SK-N-SH (cell line): Measurements from ENCODE around the gene PRSS58. TPM values are rescaled to one million over a fixed set of nuclear protein-coding genes. Genes with fewer than 3 reads are reported as not detected.
A peak's percentile ranks its signal among the peaks of the same experiment; 100 is the strongest.

Source experiments
- CTCF ChIA-PET: fragments of 300-600, 350-600 bp; formaldehyde crosslinking; extraction: SDS; loops from one replicate; lab custom pipeline; 2021; lab: Yijun Ruan, JAX
- POLR2A ChIA-PET: fragments of 350-600 bp; sonication (Branson Sonifier 250); formaldehyde crosslinking; extraction: SDS; loops from one replicate; lab custom pipeline; 2020; ENCODE audit warnings: antibody characterized with exemption, inconsistent platforms; lab: Yijun Ruan, JAX
- DNase-seq: peaks from one replicate; pipeline ENCODE4 v3.0.0; 2012
- H2AFZ ChIP-seq: fragments of 200-600 bp; sonication (generic); 2 replicates; pipeline ENCODE4 v1.8.1; 2016; ENCODE audit warnings: antibody characterized with exemption, mild to moderate bottlenecking, low read depth
- H3F3A ChIP-seq: fragments of 200-600 bp; sonication (generic); replicated peaks from 2 replicates; pipeline ENCODE3; 2016; ENCODE audit warnings: antibody characterized with exemption, mild to moderate bottlenecking; ENCODE audit not compliant: insufficient read depth
- H3K27ac ChIP-seq, 2 experiments: fragments of 200-500 bp in 1 of 2; fragments of 200-600 bp in 1 of 2; sonication (Bioruptor generic) in 1 of 2; sonication (generic), shearing (Covaris generic) in 1 of 2; 2 replicates each; pipeline versions ENCODE4 v1.5.1 to v1.6.1; 2014 to 2016; ENCODE audit warnings: low read depth in 2 of 2, inconsistent platforms in 1 of 2, low read length in 1 of 2, mild to moderate bottlenecking in 1 of 2, mixed read lengths in 1 of 2
- H3K27me3 ChIP-seq: fragments of 200-600 bp; sonication (generic), shearing (Covaris generic); 2 replicates; pipeline ENCODE4 v1.6.1; 2016; ENCODE audit warnings: mixed run types; ENCODE audit not compliant: insufficient read depth
- H3K36me3 ChIP-seq, 2 experiments: fragments of 200-500 bp in 1 of 2; fragments of 200-600 bp in 1 of 2; sonication (Bioruptor generic) in 1 of 2; sonication (generic) in 1 of 2; replicated peaks in 1 of 2; 2 replicates each; pipeline versions ENCODE3 to v1.5.1; 2014 to 2016; ENCODE audit warnings: low read length in 1 of 2, mild to moderate bottlenecking in 1 of 2; ENCODE audit not compliant: insufficient read depth in 2 of 2, control insufficient read depth in 1 of 2
- H3K4me1 ChIP-seq, 2 experiments: fragments of 200-500 bp in 1 of 2; fragments of 200-600 bp in 1 of 2; sonication (Bioruptor generic) in 1 of 2; sonication (generic), shearing (Covaris generic) in 1 of 2; 2 replicates each; pipeline versions ENCODE4 v1.5.1 to v1.6.1; 2014 to 2016; ENCODE audit warnings: low read depth in 1 of 2, low read length in 1 of 2, mixed run types in 1 of 2; ENCODE audit not compliant: insufficient read depth in 2 of 2, control insufficient read depth in 1 of 2
- H3K4me2 ChIP-seq: fragments of 200-600 bp; sonication (generic), shearing (Covaris generic); 2 replicates; pipeline ENCODE4 v1.6.1; 2017; ENCODE audit warnings: mixed run types
- H3K4me3 ChIP-seq, 2 experiments: fragments of 200-500 bp in 1 of 2; fragments of 200-600 bp in 1 of 2; sonication (Bioruptor generic) in 1 of 2; sonication (generic), shearing (Covaris generic) in 1 of 2; 2 replicates each; pipeline versions ENCODE4 v1.5.1 to v1.8.1; 2014 to 2016; ENCODE audit warnings: low read depth in 2 of 2, inconsistent platforms in 1 of 2, low read length in 1 of 2, mild to moderate bottlenecking in 1 of 2, mixed read lengths in 1 of 2, moderate library complexity in 1 of 2
- H3K79me2 ChIP-seq: fragments of 200-600 bp; sonication (generic); 2 replicates; pipeline ENCODE4 v1.8.1; 2017; ENCODE audit warnings: mild to moderate bottlenecking; ENCODE audit not compliant: insufficient read depth
- H3K9ac ChIP-seq: fragments of 200-600 bp; sonication (generic); 2 replicates; pipeline ENCODE4 v1.6.1; 2017; ENCODE audit warnings: mixed run types
- H3K9me2 ChIP-seq: fragments of 200-600 bp; sonication (generic); 2 replicates; pipeline ENCODE4 v1.6.1; 2017; ENCODE audit warnings: mixed run types
- H3K9me3 ChIP-seq: fragments of 200-600 bp; sonication (generic); 2 replicates; pipeline ENCODE4 v1.6.1; 2017; ENCODE audit warnings: mixed run types, mild to moderate bottlenecking, moderate library complexity
- H4K20me1 ChIP-seq: fragments of 200-600 bp; sonication (generic); 2 replicates; pipeline ENCODE4 v1.6.1; 2017; ENCODE audit warnings: mild to moderate bottlenecking, mixed run types; ENCODE audit not compliant: insufficient read depth
- ELF1 ChIP-seq: IDR thresholded peaks from 2 replicates; pipeline ENCODE4 v1.4.0; 2012
- EP300 ChIP-seq, 2 experiments: IDR thresholded peaks; 2 replicates each; pipeline versions ENCODE4 v1.4.0 to v1.6.1; 2012; ENCODE audit warnings: borderline replicate concordance in 1 of 2, low read depth in 1 of 2, low read length in 1 of 2
- FOSL2 ChIP-seq: IDR thresholded peaks from 2 replicates; pipeline ENCODE4 v1.4.0; 2012; ENCODE audit warnings: low read depth, mild to moderate bottlenecking, moderate library complexity, borderline replicate concordance
- FOXM1 ChIP-seq: IDR thresholded peaks from 2 replicates; pipeline ENCODE4 v1.4.0; 2012; ENCODE audit warnings: low read depth, mild to moderate bottlenecking
- JUND ChIP-seq: IDR thresholded peaks from 2 replicates; pipeline ENCODE4 v1.4.0; 2012
- MEF2A ChIP-seq: IDR thresholded peaks from 2 replicates; pipeline ENCODE4 v1.4.0; 2012; ENCODE audit warnings: low read depth, borderline replicate concordance
- MXI1 ChIP-seq: IDR thresholded peaks from 2 replicates; pipeline ENCODE4 v1.6.1; 2012; ENCODE audit warnings: mild to moderate bottlenecking, low read depth, low read length, improper control_type of control experiment
- PBX3 ChIP-seq: IDR thresholded peaks from 2 replicates; pipeline ENCODE4; 2012
- POLR2AphosphoS5 ChIP-seq: IDR thresholded peaks from 2 replicates; pipeline ENCODE4 v1.6.1; 2012; ENCODE audit warnings: low read depth, low read length
- REST ChIP-seq: IDR thresholded peaks from 2 replicates; pipeline ENCODE4 v1.6.1; 2012; ENCODE audit warnings: mild to moderate bottlenecking, low read depth, low read length, moderate library complexity
- SMC3 ChIP-seq: IDR thresholded peaks from 2 replicates; pipeline ENCODE4 v1.6.1; 2012; ENCODE audit warnings: low read depth, low read length, improper control_type of control experiment
- TAF1 ChIP-seq: IDR thresholded peaks from 2 replicates; pipeline ENCODE4 v1.6.1; 2012; ENCODE audit warnings: low read depth, mild to moderate bottlenecking, low read length, moderate library complexity, borderline replicate concordance
- TCF12 ChIP-seq: IDR thresholded peaks from 2 replicates; pipeline ENCODE4 v1.4.0; 2012
- USF2 ChIP-seq: fragments of 150-350 bp; IDR thresholded peaks from 2 replicates; pipeline ENCODE4 v1.6.1; 2017; ENCODE audit warnings: antibody characterized with exemption, low read length, low read depth, borderline replicate concordance
- YY1 ChIP-seq: IDR thresholded peaks from 2 replicates; pipeline ENCODE4 v1.4.0; 2012; ENCODE audit warnings: low read depth, mild to moderate bottlenecking
- WGBS: methylation state at CpG from one replicate; pipeline ENCODE4 v1.1.6; 2017; ENCODE audit warnings: low lambda C conversion rate; 5-methylcytosine and 5-hydroxymethylcytosine counted together
- polyA plus RNA-seq, 3 experiments: library from polyadenylated mRNA; depleted of rRNA; stranded (reverse); fragments of >200 nt; gene quantifications; 2 replicates each; pipeline ENCODE4 v1.2.3, GENCODE V29; 2012
- TF ChIP-seq, protein P1 (sequence below): fragments of 200-600 bp; sonication (generic); IDR thresholded peaks from 2 replicates; pipeline ENCODE4 v1.6.1; 2017; ENCODE audit warnings: antibody characterized with exemption, mild to moderate bottlenecking, moderate library complexity
- TF ChIP-seq, protein P2 (sequence below): IDR thresholded peaks from 2 replicates; pipeline ENCODE4 v1.4.0; 2012; ENCODE audit warnings: low read depth, borderline replicate concordance

PRSS58 gene
- polyA plus RNA-seq, 1 of the 3 experiments (the other 2 are of a cell fraction), result not detected

DNA sequence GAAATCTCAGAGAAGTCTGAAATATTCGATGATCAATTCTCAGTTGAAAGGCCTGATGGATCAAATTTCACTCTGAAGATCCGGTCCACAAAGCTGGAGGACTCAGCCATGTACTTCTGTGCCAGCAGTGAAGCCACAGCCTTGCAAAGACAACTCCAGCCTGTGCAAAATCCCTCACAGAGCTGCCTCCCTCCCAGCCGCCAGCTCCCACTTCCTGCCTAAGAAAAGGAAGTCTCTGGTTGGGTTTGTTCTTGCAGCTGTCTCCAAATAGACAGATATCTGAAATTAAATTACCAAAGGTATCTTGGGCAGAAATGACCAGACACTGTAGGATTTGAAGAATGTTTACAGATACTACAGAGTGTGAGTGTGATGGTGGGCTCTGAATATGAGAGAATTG lies 43.4 kb upstream of the PRSS58 start (continued):
- TF ChIP-seq EP300 (IDR thresholded peaks at IDR 0.05; ENCODE audit: borderline replicate concordance in 1 of 2, low read depth in 1 of 2, low read length in 1 of 2), result no peak
- TF ChIP-seq PBX3, result no peak

- H2AFZ ChIP-seq, result no peak overlapping the region
- no peaks in the 10 kb centered on the region for H3K9me2 ChIP-seq
- CTCF ChIA-PET, result interaction anchor here (0.8 to 3.8 kb wide), 7 partner anchors 9 to 324 kb away, joined by 3 to 13 read pairs (median 4); no protein-coding TSS in a partner anchor
- 7% methylated on average over 3 of the region's 3 CpGs for WGBS
- no peaks in the 10 kb centered on the region for H3K4me1 ChIP-seq
- no peaks in the 10 kb centered on the region for H3K9me3 ChIP-seq
- no peak overlapping the region for H3K4me3 ChIP-seq
- POLR2A ChIA-PET, result no interaction called here
- H3K36me3 ChIP-seq, result no peaks in the 10 kb centered on the region
- H3K79me2 ChIP-seq, result no peaks in the 10 kb centered on the region
- H3K9ac ChIP-seq, result no peak overlapping the region
- no peak overlapping the region for H3K4me2 ChIP-seq
- TF ChIP-seq, protein P1, sequence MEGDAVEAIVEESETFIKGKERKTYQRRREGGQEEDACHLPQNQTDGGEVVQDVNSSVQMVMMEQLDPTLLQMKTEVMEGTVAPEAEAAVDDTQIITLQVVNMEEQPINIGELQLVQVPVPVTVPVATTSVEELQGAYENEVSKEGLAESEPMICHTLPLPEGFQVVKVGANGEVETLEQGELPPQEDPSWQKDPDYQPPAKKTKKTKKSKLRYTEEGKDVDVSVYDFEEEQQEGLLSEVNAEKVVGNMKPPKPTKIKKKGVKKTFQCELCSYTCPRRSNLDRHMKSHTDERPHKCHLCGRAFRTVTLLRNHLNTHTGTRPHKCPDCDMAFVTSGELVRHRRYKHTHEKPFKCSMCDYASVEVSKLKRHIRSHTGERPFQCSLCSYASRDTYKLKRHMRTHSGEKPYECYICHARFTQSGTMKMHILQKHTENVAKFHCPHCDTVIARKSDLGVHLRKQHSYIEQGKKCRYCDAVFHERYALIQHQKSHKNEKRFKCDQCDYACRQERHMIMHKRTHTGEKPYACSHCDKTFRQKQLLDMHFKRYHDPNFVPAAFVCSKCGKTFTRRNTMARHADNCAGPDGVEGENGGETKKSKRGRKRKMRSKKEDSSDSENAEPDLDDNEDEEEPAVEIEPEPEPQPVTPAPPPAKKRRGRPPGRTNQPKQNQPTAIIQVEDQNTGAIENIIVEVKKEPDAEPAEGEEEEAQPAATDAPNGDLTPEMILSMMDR, result peak; percentile 48; the same call in 1 of the 2 replicates
- no peak for TF ChIP-seq FOSL2
- H4K20me1 ChIP-seq, result no peaks in the 10 kb centered on the region
- H3K27ac ChIP-seq, result no peak overlapping the region
- H3F3A ChIP-seq, result no peaks in the 10 kb centered on the region
- H3K27me3 ChIP-seq, result peaks cover 33% of the 10 kb centered on the region
- DNase-seq, result peak; percentile 23
These were observed 42.8 kb upstream of the PRSS58 start for GRCh38 chr7:142300689-142301088.

GRCh38 chr7:142299237-142299781 lies 41.5 kb upstream of the PRSS58 start:
- ChIA-PET CTCF (interaction anchor here (0.7 to 1.5 kb wide), 2 partner anchors 9 to 13 kb away, joined by 3 to 4 read pairs; no protein-coding TSS in a partner anchor), POLR2A (no interaction called here)
- Histone ChIP-seq H3K4me3 (no peak overlapping the region), H3K9me2 (no peaks in the 10 kb centered on the region), H3K4me1 (no peaks in the 10 kb centered on the region), H3K27me3 (peaks cover 34% of the 10 kb centered on the region), H3K36me3 (no peaks in the 10 kb centered on the region), H3K9me3 (no peaks in the 10 kb centered on the region), H3F3A (no peaks in the 10 kb centered on the region), H3K4me2 (no peak overlapping the region), H3K9ac (no peak overlapping the region), H2AFZ (no peak overlapping the region), H4K20me1 (no peaks in the 10 kb centered on the region), H3K79me2 (no peaks in the 10 kb centered on the region), H3K27ac (no peak overlapping the region)
- no peak for DNase-seq
- WGBS, result 3% methylated on average over 6 of the region's 10 CpGs
- TF ChIP-seq POLR2AphosphoS5 (no peak), MXI1 (no peak), SMC3 (no peak), MEF2A (no peak), TAF1 (no peak), USF2 (no peak), FOXM1 (no peak), JUND (no peak), ELF1 (no peak), TCF12 (no peak), YY1 (no peak), REST (no peak)
- TF ChIP-seq, protein P2, sequence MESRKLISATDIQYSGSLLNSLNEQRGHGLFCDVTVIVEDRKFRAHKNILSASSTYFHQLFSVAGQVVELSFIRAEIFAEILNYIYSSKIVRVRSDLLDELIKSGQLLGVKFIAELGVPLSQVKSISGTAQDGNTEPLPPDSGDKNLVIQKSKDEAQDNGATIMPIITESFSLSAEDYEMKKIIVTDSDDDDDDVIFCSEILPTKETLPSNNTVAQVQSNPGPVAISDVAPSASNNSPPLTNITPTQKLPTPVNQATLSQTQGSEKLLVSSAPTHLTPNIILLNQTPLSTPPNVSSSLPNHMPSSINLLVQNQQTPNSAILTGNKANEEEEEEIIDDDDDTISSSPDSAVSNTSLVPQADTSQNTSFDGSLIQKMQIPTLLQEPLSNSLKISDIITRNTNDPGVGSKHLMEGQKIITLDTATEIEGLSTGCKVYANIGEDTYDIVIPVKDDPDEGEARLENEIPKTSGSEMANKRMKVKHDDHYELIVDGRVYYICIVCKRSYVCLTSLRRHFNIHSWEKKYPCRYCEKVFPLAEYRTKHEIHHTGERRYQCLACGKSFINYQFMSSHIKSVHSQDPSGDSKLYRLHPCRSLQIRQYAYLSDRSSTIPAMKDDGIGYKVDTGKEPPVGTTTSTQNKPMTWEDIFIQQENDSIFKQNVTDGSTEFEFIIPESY, result no peak
